MCF 10A (cell line): Measurements from ENCODE around the gene IRAK1. TPM values are rescaled to one million over a fixed set of nuclear protein-coding genes. Genes with fewer than 3 reads are reported as not detected.
"Not testable (repeated sequence)": the region's sequence is repeated elsewhere in the genome, so short reads cannot be mapped to it uniquely, and the experiment has no call there.

Experiments used
- BruUV-seq: library from RNA; stranded (reverse); fragments of 400-500 nt; replicated peaks from 2 replicates; lab custom pipeline; 2021; lab: Mats Ljungman, UMichigan
- CTCF ChIA-PET: fragments of 300-600 bp; sonication (Branson Sonifier 250); formaldehyde crosslinking; extraction: SDS; loops from one replicate; lab custom pipeline; 2021; ENCODE audit warnings: antibody characterized with exemption, inconsistent platforms; lab: Yijun Ruan, JAX
- POLR2A ChIA-PET: fragments of 300-600, 350-650 bp; sonication (Branson Sonifier 250); formaldehyde crosslinking; extraction: SDS; loops from one replicate; lab custom pipeline; 2020; ENCODE audit warnings: antibody characterized with exemption, inconsistent platforms; lab: Yijun Ruan, JAX
- DNase-seq: peaks from one replicate; pipeline ENCODE4 v3.0.0-alpha.2; 2018; ENCODE audit not compliant: unreplicated experiment
- H3K27ac Mint-ChIP-seq: one replicate; pipeline ENCODE4 v1.8.0; 2022; ENCODE audit warnings: mild to moderate bottlenecking, low read depth, mixed read lengths; ENCODE audit not compliant: unreplicated experiment
- H3K27me3 Mint-ChIP-seq: one replicate; pipeline ENCODE4 v1.8.0; 2022; ENCODE audit warnings: mixed read lengths; ENCODE audit not compliant: insufficient read depth, unreplicated experiment
- H3K36me3 Mint-ChIP-seq: one replicate; pipeline ENCODE4 v1.8.0; 2022; ENCODE audit warnings: mild to moderate bottlenecking, moderate library complexity, mixed read lengths; ENCODE audit not compliant: insufficient read depth, unreplicated experiment
- H3K4me1 Mint-ChIP-seq: one replicate; pipeline ENCODE4 v1.8.0; 2022; ENCODE audit warnings: mixed read lengths; ENCODE audit not compliant: insufficient read depth, unreplicated experiment
- H3K4me3 Mint-ChIP-seq: one replicate; pipeline ENCODE4 v1.8.0; 2022; ENCODE audit warnings: mild to moderate bottlenecking, moderate library complexity, mixed read lengths; ENCODE audit not compliant: unreplicated experiment
- H3K9me3 Mint-ChIP-seq: one replicate; pipeline ENCODE4 v1.8.0; 2022; ENCODE audit warnings: mixed read lengths; ENCODE audit not compliant: unreplicated experiment
- intact Hi-C: fragments of 100-400 bp; cut with micrococcal nuclease; formaldehyde crosslinking; loops from 2 replicates; pipeline ENCODE4 v1.14.1; 2022
- total RNA-seq: library from RNA; stranded (reverse); gene quantifications from 2 replicates; pipeline ENCODE4 v1.2.3, GENCODE V29; 2022
- TF ChIP-seq, protein P1 (sequence below): fragments of 200-600 bp; IDR thresholded peaks from one replicate; pipeline ENCODE4 v1.8.0; 2022; ENCODE audit warnings: antibody characterized with exemption, mild to moderate bottlenecking; ENCODE audit not compliant: unreplicated experiment

The IRAK1 gene
- total RNA-seq, 1 experiment from 2014 or later: 201 TPM

DNA sequence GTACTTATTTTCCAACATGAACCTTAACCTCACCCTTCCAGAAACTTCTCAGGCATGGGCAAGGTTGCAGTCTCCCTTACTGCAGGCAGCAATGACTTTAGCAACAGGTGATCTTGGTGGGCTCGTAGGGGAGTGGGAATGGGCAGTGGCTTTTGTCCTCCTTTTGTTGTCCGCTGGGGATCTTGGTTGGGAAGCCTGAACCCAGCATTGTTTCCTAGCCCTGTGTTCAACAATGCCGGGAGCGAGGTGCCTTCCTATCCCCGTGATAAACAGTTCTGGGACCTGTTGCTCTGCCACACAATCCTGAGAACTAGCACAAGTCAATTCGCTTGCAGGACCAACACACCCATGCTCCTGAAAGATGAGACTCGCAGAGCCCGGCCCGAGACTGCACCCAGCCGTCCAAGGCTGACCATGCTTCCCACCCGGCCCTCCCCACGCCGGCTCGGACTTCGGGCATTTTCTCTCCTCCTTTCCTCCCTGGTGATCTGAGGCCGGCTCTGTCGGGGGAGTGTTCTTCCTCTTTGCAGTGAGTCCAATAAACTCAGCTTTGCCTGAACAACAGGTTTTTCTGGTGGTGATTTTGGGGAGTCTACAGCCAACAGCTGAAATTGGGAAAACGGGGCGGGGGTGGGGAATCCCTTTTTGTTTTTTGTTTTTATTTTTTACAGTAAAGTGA is 20.2 kb downstream of the IRAK1 start:
- H3K4me3 Mint-ChIP-seq: no peak overlapping the region
- CTCF ChIA-PET: interaction anchor here (0.6 to 0.7 kb wide), 2 partner anchors 77 to 492 kb away, joined by 3 to 4 read pairs; no protein-coding TSS in a partner anchor
- H3K27ac Mint-ChIP-seq: no peak overlapping the region
- TF ChIP-seq, protein P1, sequence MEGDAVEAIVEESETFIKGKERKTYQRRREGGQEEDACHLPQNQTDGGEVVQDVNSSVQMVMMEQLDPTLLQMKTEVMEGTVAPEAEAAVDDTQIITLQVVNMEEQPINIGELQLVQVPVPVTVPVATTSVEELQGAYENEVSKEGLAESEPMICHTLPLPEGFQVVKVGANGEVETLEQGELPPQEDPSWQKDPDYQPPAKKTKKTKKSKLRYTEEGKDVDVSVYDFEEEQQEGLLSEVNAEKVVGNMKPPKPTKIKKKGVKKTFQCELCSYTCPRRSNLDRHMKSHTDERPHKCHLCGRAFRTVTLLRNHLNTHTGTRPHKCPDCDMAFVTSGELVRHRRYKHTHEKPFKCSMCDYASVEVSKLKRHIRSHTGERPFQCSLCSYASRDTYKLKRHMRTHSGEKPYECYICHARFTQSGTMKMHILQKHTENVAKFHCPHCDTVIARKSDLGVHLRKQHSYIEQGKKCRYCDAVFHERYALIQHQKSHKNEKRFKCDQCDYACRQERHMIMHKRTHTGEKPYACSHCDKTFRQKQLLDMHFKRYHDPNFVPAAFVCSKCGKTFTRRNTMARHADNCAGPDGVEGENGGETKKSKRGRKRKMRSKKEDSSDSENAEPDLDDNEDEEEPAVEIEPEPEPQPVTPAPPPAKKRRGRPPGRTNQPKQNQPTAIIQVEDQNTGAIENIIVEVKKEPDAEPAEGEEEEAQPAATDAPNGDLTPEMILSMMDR: no peak
- intact Hi-C loops: no loop called here
- DNase-seq: no peak
- no TSS peak for BruUV-seq
- POLR2A ChIA-PET: no interaction called here
- H3K27me3 Mint-ChIP-seq: peaks cover 45% of the 10 kb centered on the region
- H3K36me3 Mint-ChIP-seq: no peaks in the 10 kb centered on the region
- no peaks in the 10 kb centered on the region for H3K9me3 Mint-ChIP-seq
- H3K4me1 Mint-ChIP-seq: peaks cover 6% of the 10 kb centered on the region

DNA sequence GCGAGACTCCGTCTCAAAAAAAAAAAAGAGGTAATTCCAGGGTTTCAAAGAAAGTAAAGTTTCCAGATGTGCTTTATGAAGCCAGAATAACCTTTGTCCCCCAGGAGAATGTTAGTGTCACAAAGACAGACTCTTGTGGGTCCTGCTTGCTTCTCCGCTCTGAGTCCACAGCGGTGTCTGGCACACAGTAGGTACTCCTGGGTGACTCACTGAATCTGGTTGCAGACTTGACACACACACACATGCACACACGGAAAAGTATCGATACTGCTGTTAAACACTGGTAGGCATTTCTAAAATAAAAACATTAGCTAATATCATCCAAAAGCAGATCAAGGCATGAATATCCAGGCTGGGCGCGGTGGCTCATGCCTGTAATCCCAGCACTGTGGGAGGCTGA is 24.2 kb downstream of the IRAK1 start:
- ChIA-PET CTCF (interaction anchor here (1.0 kb wide), 2 partner anchors 17 to 85 kb away, joined by 3 to 4 read pairs; no protein-coding TSS in a partner anchor), POLR2A (interaction anchor here (0.8 to 1.0 kb wide), 2 partner anchors 15 to 24 kb away, joined by 3 read pairs; no protein-coding TSS in a partner anchor)
- Mint-ChIP-seq H3K27ac (no peak overlapping the region), H3K9me3 (no peaks in the 10 kb centered on the region), H3K4me1 (no peaks in the 10 kb centered on the region), H3K27me3 (peaks cover 46% of the 10 kb centered on the region), H3K36me3 (no peaks in the 10 kb centered on the region), H3K4me3 (no peak overlapping the region)
- no TSS peak for BruUV-seq
- DNase-seq: no peak
- intact Hi-C loops: no loop called here
- TF ChIP-seq, protein P1: no peak

DNA sequence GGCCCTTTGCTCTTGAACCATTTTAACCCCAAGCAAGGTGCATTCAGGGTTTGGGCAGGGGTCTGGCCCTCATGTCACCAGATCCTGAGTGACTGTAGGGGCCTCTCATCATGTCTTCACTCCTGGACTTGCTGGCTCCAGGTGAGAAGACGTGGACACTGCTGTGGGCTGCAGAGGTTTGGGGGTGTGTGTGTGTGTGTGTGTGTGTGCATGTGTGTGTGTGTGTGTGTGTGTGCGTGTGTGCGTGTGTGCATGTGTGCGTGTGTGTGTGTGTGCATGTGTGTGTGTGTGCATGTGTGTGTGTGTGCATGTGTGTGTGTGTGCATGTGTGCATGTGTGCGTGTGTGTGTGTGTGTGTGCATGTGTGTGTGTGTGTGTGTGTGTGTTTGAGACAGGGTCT is 25.3 kb downstream of the IRAK1 start:
- intact Hi-C loops, H3K9me3 Mint-ChIP-seq, H3K4me3 Mint-ChIP-seq, H3K36me3 Mint-ChIP-seq, CTCF ChIA-PET, H3K4me1 Mint-ChIP-seq, H3K27ac Mint-ChIP-seq, BruUV-seq, DNase-seq: not testable (repeated sequence)
- peaks cover 47% of the 10 kb centered on the region for H3K27me3 Mint-ChIP-seq
- POLR2A ChIA-PET: interaction anchor here (0.7 kb wide), 1 partner anchor 10 kb away, joined by 3 read pairs; no protein-coding TSS in a partner anchor

DNA sequence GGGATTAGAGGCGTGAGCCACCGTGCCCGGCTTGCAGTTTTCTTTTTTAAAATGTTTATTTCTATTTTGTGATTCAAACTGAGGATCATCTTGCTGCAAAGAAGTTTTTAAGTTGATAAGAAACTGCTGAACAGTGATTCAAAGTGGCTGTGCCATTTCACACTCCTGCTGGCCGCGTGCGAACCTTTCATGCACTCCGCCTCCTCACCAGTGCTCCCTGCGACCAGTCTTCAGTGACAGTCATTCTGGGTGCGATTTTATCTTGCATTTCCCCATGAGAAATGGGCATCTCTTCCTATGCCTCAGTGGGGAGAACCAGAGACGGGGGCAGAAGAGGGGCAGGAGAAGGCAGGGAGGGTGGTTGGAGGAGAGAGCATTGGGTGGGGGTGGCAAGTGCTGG is 25.7 kb downstream of the IRAK1 start:
- ChIA-PET CTCF (interaction anchor here (0.6 to 1.4 kb wide), 2 partner anchors 20 to 47 kb away, joined by 3 to 8 read pairs; no protein-coding TSS in a partner anchor), POLR2A (no interaction called here)
- Mint-ChIP-seq H3K9me3 (no peaks in the 10 kb centered on the region), H3K4me1 (no peaks in the 10 kb centered on the region), H3K27ac (no peak overlapping the region), H3K27me3 (peaks cover 47% of the 10 kb centered on the region), H3K4me3 (no peak overlapping the region), H3K36me3 (no peaks in the 10 kb centered on the region)
- TF ChIP-seq, protein P1: no peak
- no TSS peak for BruUV-seq
- intact Hi-C loops: no loop called here
- no peak for DNase-seq
